H1 (cell line): ENCODE data around the gene TMEM271. TPM values are rescaled to one million over a fixed set of nuclear protein-coding genes. Genes with fewer than 3 reads are reported as not detected.

Source experiments
- CTCF ChIA-PET: fragments of 300-600 bp; sonication (Branson Sonifier 250); formaldehyde crosslinking; loops from one replicate; lab custom pipeline; 2021; ENCODE audit not compliant: partially characterized antibody; lab: Charles Lee
- POLR2A ChIA-PET: fragments of 300-600 bp; sonication (Branson Sonifier 250); formaldehyde crosslinking; loops from one replicate; lab custom pipeline; 2021; ENCODE audit warnings: inconsistent platforms; ENCODE audit not compliant: partially characterized antibody; lab: Charles Lee
- DNase-seq, 2 experiments: peaks; one replicate each; pipeline versions ENCODE4 v3.0.0 to v3.0.0-alpha.2; 2010 to 2022; ENCODE audit warnings: low spot score in 2 of 2, low read depth in 1 of 2, mixed read lengths in 1 of 2
- FAIRE-seq: peaks from 2 replicates; lab custom pipeline; 2011; peaks lifted over from hg19 to GRCh38; lab: Jason Lieb, UNC
- H2AFZ ChIP-seq: 2 replicates; pipeline ENCODE4 v1.8.1; 2012; ENCODE audit warnings: low read length, inconsistent platforms
- H2AK5ac ChIP-seq: 2 replicates; pipeline ENCODE4 v1.6.1; 2013; ENCODE audit warnings: low read depth, low read length
- H2BK120ac ChIP-seq: replicated peaks from 2 replicates; pipeline ENCODE3; 2013; ENCODE audit warnings: low read depth, low read length, inconsistent platforms
- H2BK12ac ChIP-seq: 2 replicates; pipeline ENCODE4 v1.6.1; 2013; ENCODE audit warnings: low read depth, low read length
- H2BK15ac ChIP-seq: 2 replicates; pipeline ENCODE4 v1.6.1; 2013; ENCODE audit warnings: low read length
- H2BK20ac ChIP-seq: 2 replicates; pipeline ENCODE4 v1.6.1; 2013; ENCODE audit warnings: low read length
- H2BK5ac ChIP-seq: 2 replicates; pipeline ENCODE4 v1.6.1; 2013; ENCODE audit warnings: low read depth, low read length
- H3K14ac ChIP-seq: 2 replicates; pipeline ENCODE4 v1.6.1; 2013; ENCODE audit warnings: inconsistent platforms; ENCODE audit not compliant: insufficient read length
- H3K18ac ChIP-seq: 2 replicates; pipeline ENCODE4 v1.6.1; 2013; ENCODE audit warnings: low read length; ENCODE audit errors: extremely low read depth
- H3K23ac ChIP-seq: 2 replicates; pipeline ENCODE4 v1.6.1; 2013; ENCODE audit warnings: inconsistent platforms; ENCODE audit not compliant: insufficient read length
- H3K23me2 ChIP-seq: 2 replicates; pipeline ENCODE4 v1.6.1; 2013; ENCODE audit warnings: low read depth, low read length
- H3K27ac ChIP-seq: 2 replicates; pipeline ENCODE4 v1.6.1; 2011; ENCODE audit warnings: low read depth, low read length, inconsistent platforms
- H3K27me3 ChIP-seq, 4 experiments: replicated peaks in 1 of 4; 1 replicate in 1 of 4; 2 replicates in 3 of 4; pipeline versions ENCODE4 v1.6.1 to v1.8.1; 2011 to 2013; ENCODE audit warnings: low read length in 3 of 4, mild to moderate bottlenecking in 3 of 4, inconsistent platforms in 2 of 4, mixed read lengths in 2 of 4, moderate library complexity in 1 of 4; ENCODE audit not compliant: control insufficient read depth in 3 of 4, insufficient read depth in 3 of 4; ENCODE audit errors: extremely low read depth in 1 of 4
- H3K36me3 ChIP-seq, 4 experiments: 2 replicates each; pipeline versions ENCODE4 v1.6.1 to v1.8.1; 2011 to 2013; ENCODE audit warnings: mild to moderate bottlenecking in 4 of 4, low read length in 3 of 4, moderate library complexity in 2 of 4, control low read depth in 1 of 4, inconsistent platforms in 1 of 4; ENCODE audit not compliant: insufficient read depth in 4 of 4, control insufficient read depth in 2 of 4
- H3K4ac ChIP-seq: replicated peaks from 2 replicates; pipeline ENCODE3; 2013; ENCODE audit warnings: low read length, low read depth, mixed read lengths, inconsistent platforms; ENCODE audit not compliant: insufficient read length
- H3K4me1 ChIP-seq, 4 experiments: replicated peaks in 1 of 4; 1 replicate in 1 of 4; 2 replicates in 3 of 4; pipeline versions ENCODE4 v1.6.1 to v1.8.1; 2011 to 2013; ENCODE audit warnings: low read length in 3 of 4, inconsistent platforms in 2 of 4, mixed read lengths in 1 of 4; ENCODE audit not compliant: insufficient read depth in 4 of 4, control insufficient read depth in 3 of 4
- H3K4me2 ChIP-seq, 2 experiments: 2 replicates each; pipeline versions ENCODE4 v1.6.1 to v1.8.1; 2011 to 2013; ENCODE audit warnings: low read depth in 2 of 2, low read length in 2 of 2, control low read depth in 1 of 2, inconsistent platforms in 1 of 2, mild to moderate bottlenecking in 1 of 2; ENCODE audit not compliant: insufficient read depth in 1 of 2
- H3K4me3 ChIP-seq, 4 experiments: fragments of 200-600, 300-600 bp in 1 of 4; sonication (generic), shearing (Covaris generic), sonication (Bioruptor Twin) in 1 of 4; 2 replicates each; pipeline versions ENCODE4 v1.5.1 to v1.8.1; 2011 to 2016; ENCODE audit warnings: low read length in 4 of 4, low read depth in 3 of 4, control low read depth in 2 of 4, inconsistent platforms in 2 of 4, mild to moderate bottlenecking in 2 of 4, mixed read lengths in 1 of 4, moderate library complexity in 1 of 4; ENCODE audit not compliant: insufficient read depth in 2 of 4; ENCODE audit errors: extremely low read depth in 1 of 4
- H3K56ac ChIP-seq: replicated peaks from 2 replicates; pipeline ENCODE3; 2013; ENCODE audit warnings: low read depth, mild to moderate bottlenecking, mixed read lengths, low read length, inconsistent platforms; ENCODE audit not compliant: insufficient read length
- H3K79me1 ChIP-seq: 2 replicates; pipeline ENCODE4 v1.6.1; 2013; ENCODE audit warnings: low read depth, low read length, control low read depth
- H3K79me2 ChIP-seq, 2 experiments: 2 replicates each; pipeline versions ENCODE4 v1.6.1 to v1.8.1; 2012 to 2013; ENCODE audit warnings: low read length in 2 of 2, mild to moderate bottlenecking in 2 of 2, inconsistent platforms in 1 of 2; ENCODE audit not compliant: insufficient read depth in 2 of 2, control insufficient read depth in 1 of 2
- H3K9ac ChIP-seq, 4 experiments: replicated peaks in 1 of 4; 1 replicate in 1 of 4; 2 replicates in 3 of 4; pipeline versions ENCODE4 v1.6.1 to v1.8.1; 2011 to 2013; ENCODE audit warnings: low read depth in 3 of 4, low read length in 3 of 4, control low read depth in 2 of 4, mild to moderate bottlenecking in 2 of 4, moderate library complexity in 2 of 4, inconsistent platforms in 1 of 4; ENCODE audit errors: extremely low read depth in 1 of 4
- H3K9me3 ChIP-seq, 2 experiments: 2 replicates each; pipeline versions ENCODE4 v1.6.1 to v1.8.1; 2012 to 2013; ENCODE audit warnings: mild to moderate bottlenecking in 2 of 2, moderate library complexity in 2 of 2, control low read depth in 1 of 2, inconsistent platforms in 1 of 2, low read depth in 1 of 2, low read length in 1 of 2, mixed read lengths in 1 of 2; ENCODE audit not compliant: insufficient read depth in 2 of 2
- H4K20me1 ChIP-seq, 2 experiments: replicated peaks in 1 of 2; 2 replicates each; pipeline versions ENCODE3 to v1.8.1; 2011 to 2013; ENCODE audit warnings: inconsistent platforms in 2 of 2, low read length in 2 of 2, mild to moderate bottlenecking in 1 of 2; ENCODE audit not compliant: insufficient read depth in 2 of 2, control insufficient read depth in 1 of 2
- H4K5ac ChIP-seq: 2 replicates; pipeline ENCODE4 v1.6.1; 2013; ENCODE audit warnings: low read length, low read depth, mixed read lengths, inconsistent platforms; ENCODE audit not compliant: insufficient read length
- H4K8ac ChIP-seq: 2 replicates; pipeline ENCODE4 v1.8.0; 2013; ENCODE audit warnings: mild to moderate bottlenecking, moderate library complexity, low read length, inconsistent platforms; ENCODE audit not compliant: insufficient read depth; ENCODE audit errors: extremely low read depth
- H4K91ac ChIP-seq: replicated peaks from 2 replicates; pipeline ENCODE3; 2013; ENCODE audit warnings: low read length, mixed read lengths, inconsistent platforms; ENCODE audit not compliant: insufficient read length
- CHD2 ChIP-seq: IDR thresholded peaks from 2 replicates; pipeline ENCODE4 v1.6.1; 2012; ENCODE audit warnings: low read length, improper control_type of control experiment
- GABPA ChIP-seq: IDR thresholded peaks from 2 replicates; pipeline ENCODE4 v1.6.1; 2011; ENCODE audit warnings: mild to moderate bottlenecking, low read length, moderate library complexity, borderline replicate concordance; ENCODE audit not compliant: insufficient read depth
- SIN3A ChIP-seq, 2 experiments: IDR thresholded peaks in 1 of 2; conservative IDR thresholded peaks in 1 of 2; 2 replicates each; pipeline ENCODE4 v1.6.1; 2011 to 2012; ENCODE audit warnings: low read length in 2 of 2, improper control_type of control experiment in 1 of 2, low read depth in 1 of 2, mild to moderate bottlenecking in 1 of 2
- TBP ChIP-seq: IDR thresholded peaks from 2 replicates; pipeline ENCODE4 v1.6.1; 2011; ENCODE audit warnings: low read depth, low read length, improper control_type of control experiment
- WGBS, 2 experiments: shearing (Covaris generic) in 1 of 2; methylation state at CpG; one replicate each; pipeline versions ENCODE4 v1.1.6 to v1.1.7; 2013 to 2015; ENCODE audit warnings: low lambda C conversion rate in 2 of 2, mixed read lengths in 2 of 2, inconsistent platforms in 1 of 2, low coverage in 1 of 2, missing lambda C conversion rate in 1 of 2; ENCODE audit not compliant: insufficient replicate concordance in 2 of 2, insufficient coverage in 1 of 2, insufficient read length in 1 of 2; ENCODE audit errors: extremely low coverage in 1 of 2, missing lambda C conversion rate in 1 of 2; 5-methylcytosine and 5-hydroxymethylcytosine counted together
- polyA plus RNA-seq, 7 experiments: library from polyadenylated mRNA; depleted of rRNA in 3 of 7; stranded (reverse) in 5 of 7; unstranded in 2 of 7; fragments of >200 nt in 5 of 7; fragments of 200-250 nt in 2 of 7; gene quantifications; 1 replicate in 5 of 7; 2 replicates in 1 of 7; 4 replicates in 1 of 7; pipeline versions ENCODE4 v1.2.1 to v1.2.3, GENCODE V29; 2011 to 2013; ENCODE audit warnings: missing spikeins in 2 of 7, mixed read lengths in 2 of 7
- total RNA-seq: library from RNA; stranded (reverse); fragmentation: NEBNext Ultra II Directional; extraction: Animal tissue kit (Norgen Biotek cat#: 25700); gene quantifications from 2 replicates; pipeline ENCODE4 v1.2.1, GENCODE V29; 2021
- TF ChIP-seq, protein P1 (sequence below): IDR thresholded peaks from 2 replicates; pipeline ENCODE4 v1.6.1; 2011; ENCODE audit warnings: low read length, improper control_type of control experiment
- TF ChIP-seq, protein P2 (sequence below): IDR thresholded peaks from 2 replicates; pipeline ENCODE4 v1.6.1; 2012; ENCODE audit warnings: inconsistent platforms

Gene TMEM271
- total and polyA plus RNA-seq, 2 of the 8 experiments (the other 6 are each of a cell fraction or from before 2014, with no cell fraction given) = 0.08 to 0.35 TPM

DNA sequence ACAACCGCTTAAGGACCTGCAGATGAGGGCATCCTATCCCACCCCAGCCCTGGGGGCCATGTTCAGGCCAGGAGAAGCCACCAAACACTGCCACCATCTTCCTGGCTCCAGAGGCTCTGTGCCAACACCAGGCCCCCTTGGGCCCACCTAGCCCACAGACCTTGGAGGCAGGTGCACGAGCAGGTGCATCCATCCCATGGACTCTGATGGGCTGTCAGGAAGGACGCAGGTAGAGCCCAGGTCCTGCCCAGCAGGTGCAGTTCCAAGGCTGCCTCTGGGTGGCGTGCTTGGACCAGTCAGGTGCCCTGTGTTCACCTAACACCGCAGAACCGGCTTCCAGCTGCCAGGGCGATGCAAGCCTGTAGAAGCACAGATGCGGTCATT lies 26.5 kb upstream of the TMEM271 start:
- FAIRE-seq (peak; percentile 75), DNase-seq (peak; percentile 76 to 99)
- Histone ChIP-seq H3K4me1 (no peaks in the 10 kb centered on the region; a peak in 1 of 7 replicates), H4K91ac (no peak overlapping the region), H3K4me3 (no peak overlapping the region), H2BK12ac (no peak overlapping the region), H2BK15ac (no peak overlapping the region), H3K4me2 (no peak overlapping the region), H3K56ac (no peak overlapping the region), H3K4ac (no peak overlapping the region), H3K23me2 (no peaks in the 10 kb centered on the region), H3K27me3 (no peaks in the 10 kb centered on the region), H2BK20ac (no peak overlapping the region), H2AFZ (peak overlapping the region; percentile 92; the same call in 1 of the 2 replicates), H2BK120ac (no peak overlapping the region), H2BK5ac (no peak overlapping the region), H3K14ac (no peak overlapping the region), H3K23ac (no peak overlapping the region), H4K5ac (no peak overlapping the region), H2AK5ac (no peak overlapping the region), H3K79me1 (no peaks in the 10 kb centered on the region), H3K9me3 (no peaks in the 10 kb centered on the region), H3K9ac (no peak overlapping the region), H3K79me2 (no peaks in the 10 kb centered on the region), H4K8ac (no peak overlapping the region), H3K36me3 (no peaks in the 10 kb centered on the region), H3K18ac (no peak overlapping the region), H4K20me1 (no peaks in the 10 kb centered on the region), H3K27ac (no peak overlapping the region)
- ChIA-PET POLR2A (interaction anchor here (0.8 to 1.7 kb wide), 3 partner anchors 69 to 78 kb away, joined by 3 to 13 read pairs (median 6); partner anchors contain the start of genes ATP5ME and MYL5), CTCF (interaction anchor here (0.7 to 1.8 kb wide), 28 partner anchors 9 to 266 kb away, joined by 3 to 22 read pairs (median 4); partner anchors contain the start of genes ATP5ME and MYL5)
- 24% methylated on average over 8 of the region's 8 CpGs; no CpG with 5 or more reads in 1 of the 2 experiments for WGBS, 2 experiments
- TF ChIP-seq, protein P1, sequence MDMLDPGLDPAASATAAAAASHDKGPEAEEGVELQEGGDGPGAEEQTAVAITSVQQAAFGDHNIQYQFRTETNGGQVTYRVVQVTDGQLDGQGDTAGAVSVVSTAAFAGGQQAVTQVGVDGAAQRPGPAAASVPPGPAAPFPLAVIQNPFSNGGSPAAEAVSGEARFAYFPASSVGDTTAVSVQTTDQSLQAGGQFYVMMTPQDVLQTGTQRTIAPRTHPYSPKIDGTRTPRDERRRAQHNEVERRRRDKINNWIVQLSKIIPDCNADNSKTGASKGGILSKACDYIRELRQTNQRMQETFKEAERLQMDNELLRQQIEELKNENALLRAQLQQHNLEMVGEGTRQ = peak; percentile 31; the same call in 1 of the 2 replicates
- TF ChIP-seq, protein P2, sequence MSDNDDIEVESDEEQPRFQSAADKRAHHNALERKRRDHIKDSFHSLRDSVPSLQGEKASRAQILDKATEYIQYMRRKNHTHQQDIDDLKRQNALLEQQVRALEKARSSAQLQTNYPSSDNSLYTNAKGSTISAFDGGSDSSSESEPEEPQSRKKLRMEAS = peak; percentile 54; the same call in 1 of the 2 replicates
- no peak for TF ChIP-seq CHD2
- peak; percentile 48; the same call in 1 of the 2 replicates for TF ChIP-seq TBP
- TF ChIP-seq SIN3A (conservative IDR thresholded peaks at IDR 0.05 in 1 of 2, IDR thresholded peaks at IDR 0.05 in 1 of 2; ENCODE audit: low read depth in 1 of 2, low read length in 2 of 2) = peak in 1 of 2 experiments; percentile 63; a peak in 1 of 4 replicates
- TF ChIP-seq GABPA = no peak
